ENCODE data around the gene EPHA10.
A peak's percentile ranks its signal among the peaks of the same experiment; 100 is the strongest.

EPHA10 gene

DNA sequence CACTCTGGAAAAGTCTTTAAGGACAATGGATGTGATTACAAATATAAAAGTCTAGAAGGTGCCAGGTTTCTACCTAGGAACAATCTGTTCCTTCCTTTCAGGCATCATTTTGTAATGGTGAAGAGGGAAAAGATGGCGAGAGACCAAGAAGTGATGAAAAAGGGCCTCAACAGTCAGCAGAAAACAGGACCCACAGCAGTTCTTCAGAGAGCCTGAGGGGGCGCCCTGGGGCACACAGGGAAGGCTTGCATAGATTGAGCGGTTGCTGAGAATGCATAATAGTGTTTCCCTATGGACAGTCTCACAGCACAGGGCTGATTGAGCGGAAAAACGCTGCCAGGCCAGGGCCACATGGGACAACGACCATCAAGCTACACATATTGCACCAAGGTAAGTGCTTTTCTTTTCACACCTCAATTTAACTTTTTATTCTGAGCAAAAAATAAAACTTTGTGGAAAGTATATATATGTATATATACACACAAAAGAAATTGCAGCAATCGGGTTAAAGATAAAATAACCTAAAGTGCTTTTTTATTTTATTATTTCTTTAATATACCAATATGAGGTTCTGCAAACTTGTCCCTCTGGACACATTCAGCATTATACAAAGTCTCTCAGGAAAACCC, 46.2 kb upstream of the EPHA10 start:
- H3K9ac ChIP-seq (ENCODE audit: low read length): no peak overlapping the region
- TF ChIP-seq EZH2 (IDR thresholded peaks at IDR 0.05; ENCODE audit: borderline replicate concordance, low read length): no peak
- TF ChIP-seq, protein P1, sequence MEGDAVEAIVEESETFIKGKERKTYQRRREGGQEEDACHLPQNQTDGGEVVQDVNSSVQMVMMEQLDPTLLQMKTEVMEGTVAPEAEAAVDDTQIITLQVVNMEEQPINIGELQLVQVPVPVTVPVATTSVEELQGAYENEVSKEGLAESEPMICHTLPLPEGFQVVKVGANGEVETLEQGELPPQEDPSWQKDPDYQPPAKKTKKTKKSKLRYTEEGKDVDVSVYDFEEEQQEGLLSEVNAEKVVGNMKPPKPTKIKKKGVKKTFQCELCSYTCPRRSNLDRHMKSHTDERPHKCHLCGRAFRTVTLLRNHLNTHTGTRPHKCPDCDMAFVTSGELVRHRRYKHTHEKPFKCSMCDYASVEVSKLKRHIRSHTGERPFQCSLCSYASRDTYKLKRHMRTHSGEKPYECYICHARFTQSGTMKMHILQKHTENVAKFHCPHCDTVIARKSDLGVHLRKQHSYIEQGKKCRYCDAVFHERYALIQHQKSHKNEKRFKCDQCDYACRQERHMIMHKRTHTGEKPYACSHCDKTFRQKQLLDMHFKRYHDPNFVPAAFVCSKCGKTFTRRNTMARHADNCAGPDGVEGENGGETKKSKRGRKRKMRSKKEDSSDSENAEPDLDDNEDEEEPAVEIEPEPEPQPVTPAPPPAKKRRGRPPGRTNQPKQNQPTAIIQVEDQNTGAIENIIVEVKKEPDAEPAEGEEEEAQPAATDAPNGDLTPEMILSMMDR (IDR thresholded peaks at IDR 0.05; ENCODE audit: low read length): peak; percentile 89
- H3K4me3 ChIP-seq (ENCODE audit: low read depth, low read length, poor library complexity, severe bottlenecking): no peak overlapping the region
- H3K4me2 ChIP-seq (ENCODE audit: low read length): no peak overlapping the region
- H3K79me2 ChIP-seq (ENCODE audit: insufficient read depth, low read length): peaks cover 9% of the 10 kb centered on the region
- H3K9me3 ChIP-seq (ENCODE audit: low read length): no peaks in the 10 kb centered on the region
- peaks cover 23% of the 10 kb centered on the region for H3K36me3 ChIP-seq (ENCODE audit: insufficient read depth, low read length)
- no peaks in the 10 kb centered on the region for H3K9me2 ChIP-seq (ENCODE audit: low read depth, low read length)
- H3K4me1 ChIP-seq (ENCODE audit: insufficient read depth, low read length, severe bottlenecking): peaks cover 18% of the 10 kb centered on the region
- H3K27me3 ChIP-seq (ENCODE audit: insufficient read depth, low read length): no peaks in the 10 kb centered on the region
- H4K20me1 ChIP-seq (ENCODE audit: insufficient read depth, low read length): no peaks in the 10 kb centered on the region
- H3K27ac ChIP-seq (ENCODE audit: low read depth, low read length, poor library complexity, severe bottlenecking): no peak overlapping the region
- H3F3A ChIP-seq (ENCODE audit: insufficient read depth, low read length): no peaks in the 10 kb centered on the region
- H2AFZ ChIP-seq (ENCODE audit: low read length): no peak overlapping the region

DNA sequence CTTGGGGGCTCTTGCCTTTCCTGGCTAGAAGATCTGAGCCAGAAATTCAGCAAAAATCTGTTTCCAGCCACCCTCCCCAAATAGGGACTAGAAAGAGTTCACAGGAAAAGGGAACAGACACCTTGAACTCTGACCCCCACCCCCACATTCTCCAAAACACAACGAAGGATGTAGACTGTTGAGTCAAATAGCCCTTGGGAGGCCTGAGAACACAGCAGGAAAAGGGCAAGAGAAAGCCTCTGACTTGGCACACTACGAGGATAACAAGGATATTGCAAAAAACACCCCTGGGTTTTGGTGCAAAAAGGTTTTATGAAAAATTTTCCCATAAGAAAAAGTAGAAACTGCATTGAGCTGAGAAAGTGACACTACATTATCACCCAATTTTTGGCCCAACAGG, 45.0 kb upstream of the EPHA10 start:
- peaks cover 9% of the 10 kb centered on the region for H3K79me2 ChIP-seq (ENCODE audit: insufficient read depth, low read length)
- H3K9ac ChIP-seq (ENCODE audit: low read length): no peak overlapping the region
- H3K9me3 ChIP-seq (ENCODE audit: low read length): no peaks in the 10 kb centered on the region
- no peak overlapping the region for H2AFZ ChIP-seq (ENCODE audit: low read length)
- no peak overlapping the region for H3K4me3 ChIP-seq (ENCODE audit: low read depth, low read length, poor library complexity, severe bottlenecking)
- H3K27me3 ChIP-seq (ENCODE audit: insufficient read depth, low read length): no peaks in the 10 kb centered on the region
- no peak for TF ChIP-seq EZH2 (IDR thresholded peaks at IDR 0.05; ENCODE audit: borderline replicate concordance, low read length)
- TF ChIP-seq, protein P1 (IDR thresholded peaks at IDR 0.05; ENCODE audit: low read length): no peak
- H3K4me1 ChIP-seq (ENCODE audit: insufficient read depth, low read length, severe bottlenecking): peaks cover 18% of the 10 kb centered on the region
- H3F3A ChIP-seq (ENCODE audit: insufficient read depth, low read length): no peaks in the 10 kb centered on the region
- H3K27ac ChIP-seq (ENCODE audit: low read depth, low read length, poor library complexity, severe bottlenecking): no peak overlapping the region
- H4K20me1 ChIP-seq (ENCODE audit: insufficient read depth, low read length): no peaks in the 10 kb centered on the region
- no peak overlapping the region for H3K4me2 ChIP-seq (ENCODE audit: low read length)
- H3K9me2 ChIP-seq (ENCODE audit: low read depth, low read length): no peaks in the 10 kb centered on the region
- H3K36me3 ChIP-seq (ENCODE audit: insufficient read depth, low read length): peaks cover 29% of the 10 kb centered on the region

DNA sequence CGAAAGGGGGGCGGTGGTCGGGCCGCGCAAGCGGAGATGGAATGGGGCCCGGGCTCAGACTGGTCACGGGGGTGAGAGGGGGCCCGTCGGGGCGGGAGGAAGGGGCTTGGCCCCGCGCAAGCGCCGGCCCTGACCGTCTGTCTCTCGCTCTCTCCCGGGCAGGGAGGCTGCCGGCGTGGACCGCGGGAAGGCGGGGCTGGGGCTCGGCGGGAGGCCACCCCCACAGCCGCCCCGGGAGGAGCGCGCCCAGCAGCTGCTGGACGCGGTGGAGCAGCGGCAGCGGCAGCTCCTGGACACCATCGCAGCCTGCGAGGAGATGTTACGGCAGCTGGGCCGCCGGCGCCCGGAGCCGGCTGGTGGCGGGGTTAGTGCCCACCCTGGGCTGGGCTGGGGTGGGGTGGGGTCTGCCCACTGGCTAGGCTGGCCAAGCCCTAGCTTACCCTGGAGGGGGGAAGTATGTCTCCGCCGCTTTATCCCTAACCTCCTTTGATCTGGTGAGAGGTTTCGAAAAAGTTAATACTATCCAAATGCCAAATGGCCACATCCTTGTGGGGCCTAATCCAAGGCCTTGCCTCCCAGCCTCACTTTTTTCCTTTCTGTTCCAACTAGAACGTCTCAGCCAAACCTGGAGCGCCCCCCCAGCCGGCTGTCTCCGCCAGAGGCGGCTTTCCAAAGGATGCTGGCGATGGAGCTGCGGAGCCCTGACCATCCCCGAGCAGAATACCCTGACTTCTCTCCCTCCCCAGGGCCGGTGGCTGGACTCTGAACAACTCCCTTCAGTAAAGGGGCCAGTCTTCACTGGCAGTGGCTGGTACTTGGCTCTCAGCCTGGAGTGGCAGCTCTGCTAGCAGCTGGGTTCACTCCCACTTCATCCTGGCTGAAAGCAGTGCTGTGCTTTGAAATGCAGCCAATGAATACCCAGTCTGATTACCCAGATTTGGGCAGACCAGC, 43.7 kb upstream of the EPHA10 start:
- H3K4me1 ChIP-seq (ENCODE audit: insufficient read depth, low read length, severe bottlenecking): peaks cover 18% of the 10 kb centered on the region
- H3K27ac ChIP-seq (ENCODE audit: low read depth, low read length, poor library complexity, severe bottlenecking): no peak overlapping the region
- H3F3A ChIP-seq (ENCODE audit: insufficient read depth, low read length): no peaks in the 10 kb centered on the region
- peaks cover 34% of the 10 kb centered on the region for H3K36me3 ChIP-seq (ENCODE audit: insufficient read depth, low read length)
- H3K4me2 ChIP-seq (ENCODE audit: low read length): peak overlapping the region; percentile 63
- H4K20me1 ChIP-seq (ENCODE audit: insufficient read depth, low read length): no peaks in the 10 kb centered on the region
- TF ChIP-seq, protein P1 (IDR thresholded peaks at IDR 0.05; ENCODE audit: low read length): no peak
- TF ChIP-seq EZH2 (IDR thresholded peaks at IDR 0.05; ENCODE audit: borderline replicate concordance, low read length): no peak
- no peaks in the 10 kb centered on the region for H3K9me2 ChIP-seq (ENCODE audit: low read depth, low read length)
- no peaks in the 10 kb centered on the region for H3K9me3 ChIP-seq (ENCODE audit: low read length)
- H3K79me2 ChIP-seq (ENCODE audit: insufficient read depth, low read length): peaks cover 9% of the 10 kb centered on the region
- H3K4me3 ChIP-seq (ENCODE audit: low read depth, low read length, poor library complexity, severe bottlenecking): peak overlapping the region; percentile 69
- no peak overlapping the region for H2AFZ ChIP-seq (ENCODE audit: low read length)
- H3K27me3 ChIP-seq (ENCODE audit: insufficient read depth, low read length): no peaks in the 10 kb centered on the region
- peak overlapping the region; percentile 67 for H3K9ac ChIP-seq (ENCODE audit: low read length)
